Hematopoietic multipotent progenitor cell treated with erythropoietin and hydrocortisone succinate and interleukin-3 and kit ligand, for 4 days (in vitro differentiated cells): ENCODE data around the gene CHRNA10.
"Not testable (repeated sequence)": the region's sequence is repeated elsewhere in the genome, so short reads cannot be mapped to it uniquely, and the experiment has no call there.

ENCODE experiments used
- DNase-seq: peaks from one replicate; pipeline ENCODE4 v3.0.0-alpha.2; 2015

The CHRNA10 gene

DNA sequence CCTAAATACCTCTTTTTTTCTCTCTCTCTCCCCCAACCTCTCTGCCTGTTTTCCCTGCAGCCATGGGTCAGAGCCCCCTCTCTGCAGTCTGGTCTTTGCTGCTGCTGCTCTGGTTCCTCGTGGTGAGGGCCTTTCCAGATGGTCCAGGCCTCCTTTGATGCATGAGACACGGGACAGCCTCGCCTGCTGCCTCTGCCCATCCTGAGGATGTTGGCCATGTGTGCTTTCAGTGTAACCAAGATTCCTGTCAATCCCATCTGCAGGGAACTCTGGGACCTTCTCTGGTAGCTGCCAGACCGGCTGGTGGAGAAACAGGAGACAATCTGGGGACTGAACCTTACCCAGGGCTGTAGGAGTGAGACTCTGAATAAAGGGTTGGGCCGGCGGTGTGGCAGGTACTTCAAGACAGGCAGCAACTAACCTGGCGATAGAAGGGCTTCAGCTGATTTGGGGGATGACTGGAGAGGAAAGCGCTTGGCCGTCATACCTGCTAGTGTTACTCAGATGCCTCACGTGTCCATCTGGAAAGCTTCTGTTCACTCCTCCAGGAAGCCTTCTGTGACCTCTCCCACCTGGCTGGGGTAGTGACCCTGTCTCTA lies 7.1 kb downstream of the CHRNA10 start:
- DNase-seq, result no peak

DNA sequence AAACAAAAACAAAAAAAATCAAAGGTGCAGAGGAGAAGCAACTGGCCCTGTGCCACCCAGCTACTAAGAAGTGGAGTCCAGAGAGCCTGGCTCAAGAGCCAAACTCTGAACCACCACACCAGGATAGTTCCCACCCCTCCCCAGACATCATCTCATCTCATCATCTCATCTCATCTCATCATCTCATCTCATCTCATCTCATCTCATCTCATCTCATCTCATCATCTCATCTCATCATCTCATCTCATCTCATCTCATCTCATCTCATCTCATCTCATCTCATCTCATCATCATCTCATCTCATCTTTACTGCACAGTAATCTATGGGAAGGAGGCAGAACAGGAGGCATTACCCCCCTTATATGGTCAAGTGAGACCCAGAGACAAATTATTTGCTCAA lies 8.3 kb downstream of the CHRNA10 start:
- DNase-seq, result no peak

DNA sequence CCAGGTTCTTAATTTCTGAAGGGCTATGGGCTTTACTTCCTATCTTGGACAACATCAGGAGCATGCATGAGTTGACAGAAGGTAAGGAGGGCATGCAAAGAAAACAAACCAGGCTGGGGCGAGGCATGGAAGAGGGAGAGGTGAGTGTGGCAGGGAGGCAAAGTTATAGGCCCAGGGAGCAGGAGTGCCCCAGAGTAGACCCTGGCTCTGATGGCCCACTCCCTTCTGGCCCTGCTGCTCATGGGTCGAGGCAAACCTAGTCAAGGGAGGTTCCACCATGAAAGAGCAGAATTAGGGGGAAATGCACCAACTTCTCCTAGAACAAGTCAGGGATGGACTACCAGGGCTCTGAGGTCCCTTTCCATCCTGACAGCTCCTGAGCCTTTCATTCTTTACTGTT lies 10.2 kb downstream of the CHRNA10 start:
- no peak for DNase-seq

DNA sequence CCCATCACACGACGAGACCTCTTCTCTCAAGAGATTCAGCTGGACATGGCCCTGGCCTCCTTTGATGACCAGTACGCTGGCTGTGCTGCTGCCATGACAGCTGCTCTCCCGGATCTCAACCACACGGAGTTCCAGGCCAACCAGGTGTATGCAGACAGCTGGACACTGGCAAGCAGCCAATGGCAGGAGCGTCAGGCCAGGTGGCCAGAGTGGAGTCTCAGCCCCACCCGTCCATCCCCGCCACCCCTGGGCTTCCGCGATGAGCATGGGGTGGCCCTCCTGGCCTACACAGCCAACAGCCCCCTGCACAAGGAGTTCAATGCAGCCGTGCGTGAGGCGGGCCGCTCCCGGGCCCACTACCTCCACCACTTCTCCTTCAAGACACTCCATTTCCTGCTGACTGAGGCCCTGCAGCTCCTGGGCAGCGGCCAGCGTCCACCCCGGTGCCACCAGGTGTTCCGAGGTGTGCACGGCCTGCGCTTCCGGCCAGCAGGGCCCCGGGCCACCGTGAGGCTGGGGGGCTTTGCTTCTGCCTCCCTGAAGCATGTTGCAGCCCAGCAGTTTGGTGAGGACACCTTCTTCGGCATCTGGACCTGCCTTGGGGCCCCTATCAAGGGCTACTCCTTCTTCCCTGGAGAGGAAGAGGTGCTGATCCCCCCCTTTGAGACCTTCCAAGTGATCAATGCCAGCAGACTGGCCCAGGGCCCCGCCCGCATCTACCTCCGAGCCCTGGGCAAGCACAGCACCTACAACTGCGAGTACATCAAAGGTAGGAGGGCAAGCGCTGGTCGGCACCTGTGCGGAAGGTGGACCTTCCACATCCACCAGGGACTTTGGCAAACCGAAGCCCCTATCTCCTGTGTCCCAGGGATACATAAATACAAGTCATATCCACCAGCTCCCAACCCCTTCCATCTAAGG lies 11.3 kb downstream of the CHRNA10 start:
- DNase-seq, result no peak

- DNase-seq, result no peak
Observed at GRCh38 chr11:3658252-3658651, 12.9 kb downstream of the CHRNA10 start.

GRCh38 chr11:3657331-3657730 lies 13.9 kb downstream of the CHRNA10 start:
- DNase-seq, result not testable (repeated sequence)

GRCh38 chr11:3655547-3655946 lies 15.6 kb downstream of the CHRNA10 start:
- DNase-seq, result no peak

DNA sequence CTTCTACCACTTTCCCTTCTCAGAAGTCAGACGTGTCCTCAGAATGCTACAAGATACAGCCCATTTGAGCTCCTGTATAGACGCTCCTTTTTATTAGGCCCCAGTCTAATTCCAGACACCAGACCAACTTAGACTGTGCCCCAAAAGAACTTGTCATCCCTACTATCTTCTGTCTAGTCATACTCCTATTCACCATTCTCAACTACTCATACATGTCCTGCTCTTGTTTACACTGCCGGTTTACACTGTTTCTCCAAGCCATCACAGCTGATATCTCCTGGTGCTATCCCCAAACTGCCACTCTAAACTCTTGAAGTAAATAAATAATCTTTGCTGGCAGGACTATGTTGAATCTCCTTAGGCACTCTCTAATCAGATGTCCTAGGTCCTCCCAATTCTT lies 18.7 kb downstream of the CHRNA10 start:
- not testable (repeated sequence) for DNase-seq

DNA sequence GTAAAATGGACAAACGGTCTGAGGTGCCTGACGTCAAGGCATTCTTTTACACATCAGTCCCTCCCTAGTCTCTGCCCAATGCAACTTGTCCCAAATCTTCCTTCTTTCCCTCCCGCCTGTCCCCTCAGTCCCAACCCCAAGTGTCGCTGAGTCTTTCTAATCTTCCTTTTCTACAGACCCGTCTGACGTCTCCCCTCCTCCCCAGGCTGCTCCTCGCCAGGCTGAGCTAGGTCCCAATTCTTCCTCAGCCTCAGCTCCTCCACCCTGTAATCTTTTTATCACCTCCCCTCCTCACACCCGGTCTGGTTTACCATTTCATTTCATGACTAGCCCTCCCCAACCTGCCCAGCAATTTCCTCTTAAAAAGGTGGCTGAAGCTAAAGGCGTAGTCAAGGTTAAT lies 21.8 kb downstream of the CHRNA10 start:
- DNase-seq, result not testable (repeated sequence)

GRCh38 chr11:3648843-3649242 lies 22.3 kb downstream of the CHRNA10 start:
- not testable (repeated sequence) for DNase-seq

GRCh38 chr11:3645552-3645951 lies 25.6 kb downstream of the CHRNA10 start:
- no peak for DNase-seq

- peak; percentile 64 for DNase-seq
Observed at GRCh38 chr11:3644817-3645235, 26.4 kb downstream of the CHRNA10 start, which contains the start of gene ART1. Gene ART1, plus strand, starts transcription at chr11:3645128. Its CDS starts 14,086 bp downstream, at chr11:3659214.

DNA sequence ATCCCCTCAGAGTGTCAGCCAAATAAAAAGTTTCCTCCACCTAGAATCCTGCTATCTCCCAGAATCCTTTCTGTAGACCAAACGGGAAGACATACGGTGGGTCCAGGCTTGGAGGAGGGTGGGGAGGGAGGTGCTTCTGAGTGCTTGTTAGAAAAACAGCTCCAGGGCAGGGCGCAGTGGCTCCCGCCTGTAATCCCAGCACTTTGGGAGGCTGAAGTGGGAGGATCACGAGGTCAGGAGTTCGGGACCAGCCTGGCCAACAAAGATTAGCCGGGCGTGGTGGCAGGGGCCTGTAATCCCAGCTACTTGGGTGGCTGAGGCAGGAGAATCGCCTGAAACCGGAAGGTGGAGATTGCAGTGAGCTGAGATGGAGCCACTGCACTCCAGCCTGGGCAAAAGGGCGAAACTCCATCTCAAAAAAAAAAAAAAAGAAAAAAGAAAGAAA lies 28.1 kb downstream of the CHRNA10 start:
- DNase-seq, result not testable (repeated sequence)

GRCh38 chr11:3642071-3642951 lies 28.9 kb downstream of the CHRNA10 start:
- peak; percentile 87 for DNase-seq

- DNase-seq, result no peak
Observed at GRCh38 chr11:3641701-3642070, 29.5 kb downstream of the CHRNA10 start, which contains the start of gene ART5. Gene ART5, minus strand, starts transcription at chr11:3641992. Its CDS starts 130 bp downstream, at chr11:3641862.

GRCh38 chr11:3641191-3641590 lies 30.0 kb downstream of the CHRNA10 start:
- no peak for DNase-seq

- DNase-seq, result no peak
Observed at GRCh38 chr11:3639841-3640240, 31.3 kb downstream of the CHRNA10 start.

DNA sequence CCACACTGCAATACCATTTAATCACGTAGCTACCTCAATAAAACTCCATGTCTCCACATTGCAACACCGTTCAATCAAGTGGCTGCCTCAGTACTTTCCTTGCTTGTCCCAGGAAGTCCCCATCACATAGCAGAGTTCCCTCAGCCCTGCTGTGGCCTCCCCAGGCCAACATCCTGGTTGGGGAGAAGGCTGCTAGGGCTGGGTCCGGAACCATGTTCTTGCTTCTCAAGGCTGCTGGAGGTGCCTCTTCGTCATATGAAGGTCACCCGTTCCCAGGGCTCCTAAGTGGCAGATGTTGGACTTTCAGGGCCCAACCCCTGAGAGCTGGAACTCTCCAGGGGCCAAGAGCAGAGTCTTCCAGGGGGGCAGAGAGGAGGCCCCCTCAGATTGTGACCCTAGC lies 32.7 kb downstream of the CHRNA10 start:
- no peak for DNase-seq

GRCh38 chr11:3637201-3637600 lies 34.0 kb downstream of the CHRNA10 start:
- no peak for DNase-seq

GRCh38 chr11:3635641-3636375 lies 35.4 kb downstream of the CHRNA10 start:
- DNase-seq, result no peak

- DNase-seq, result no peak
Observed at GRCh38 chr11:3632070-3632660, 39.0 kb downstream of the CHRNA10 start.

DNA sequence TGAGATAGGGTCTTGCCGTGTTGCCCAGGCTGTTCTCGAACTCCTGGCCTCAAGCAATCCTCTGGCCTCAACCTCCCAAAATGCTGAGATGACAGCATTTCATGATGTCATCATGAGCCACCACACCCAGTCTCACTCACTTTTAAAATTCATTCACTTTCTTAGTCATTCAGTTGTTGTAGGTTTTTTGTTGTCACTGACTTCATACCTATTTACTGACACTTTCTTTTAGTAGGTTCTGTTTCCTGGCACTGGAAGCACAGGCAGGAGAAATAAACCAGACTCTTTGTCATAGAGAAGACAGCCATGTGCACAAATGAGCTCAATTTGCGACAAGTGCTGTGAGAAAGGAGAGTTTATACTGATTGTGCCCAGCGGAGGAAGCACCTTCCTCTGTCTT lies 39.9 kb downstream of the CHRNA10 start:
- DNase-seq, result no peak
